K562 (cell line): ENCODE measurements around the gene MTFMT. TPM values are rescaled to one million over a fixed set of nuclear protein-coding genes. Genes with fewer than 3 reads are reported as not detected.

Experiments
- BCL6 ChIP-seq: fragments of 250-450 bp; sonication (Bioruptor Pico); IDR thresholded peaks from 2 replicates; pipeline ENCODE4 v1.4.0; 2020
- BCOR ChIP-seq: fragments of 450-650 bp; IDR thresholded peaks from 2 replicates; pipeline ENCODE4 v1.6.1; 2016
- BRD9 ChIP-seq: fragments of 450-650 bp; IDR thresholded peaks from 2 replicates; pipeline ENCODE4 v1.6.1; 2018; ENCODE audit warnings: low read depth; ENCODE audit not compliant: partially characterized antibody
- CBFA2T2 ChIP-seq: fragments of 450-650 bp; conservative IDR thresholded peaks from 2 replicates; pipeline ENCODE4 v1.6.1; 2017; ENCODE audit warnings: mild to moderate bottlenecking
- FOXP1 ChIP-seq: sonication (generic); formaldehyde crosslinking; IDR thresholded peaks from 2 replicates; pipeline ENCODE4 v1.8.0; 2022; ENCODE audit warnings: mild to moderate bottlenecking, missing genetic modification reagents
- PHTF2 ChIP-seq: fragments of 250-450 bp; sonication (Bioruptor Pico); IDR thresholded peaks from 2 replicates; pipeline ENCODE4 v1.5.0; 2021; ENCODE audit warnings: mild to moderate bottlenecking
- RAD51 ChIP-seq: fragments of 450-650 bp; IDR thresholded peaks from 2 replicates; pipeline ENCODE4 v1.7.1; 2016; ENCODE audit warnings: low read depth, mild to moderate bottlenecking, borderline replicate concordance
- RNF2 ChIP-seq: sonication (generic); IDR thresholded peaks from 2 replicates; pipeline ENCODE4 v1.6.1; 2016
- ZNF77 ChIP-seq: fragments of 250-450 bp; sonication (Bioruptor Pico); IDR thresholded peaks from 2 replicates; pipeline ENCODE4 v1.5.0; 2020
- polyA plus RNA-seq, 8 experiments: library from polyadenylated mRNA; depleted of rRNA in 4 of 8; stranded (reverse) in 5 of 8; unstranded in 3 of 8; fragments of >200 nt; fragmentation: Nextera tagmentation in 2 of 8; fragmentation: Illumina TruSeq in 1 of 8; extraction: Ambion mirVana in 2 of 8; extraction: Trizol in 1 of 8; gene quantifications; 2 replicates each; pipeline versions ENCODE4 v1.2.1 to v1.2.3, GENCODE V29; 2011 to 2014; ENCODE audit warnings: inconsistent platforms in 1 of 8, missing spikeins in 1 of 8
- total RNA-seq, 7 experiments: library from RNA; depleted of rRNA in 6 of 7; stranded (reverse); fragments of >200 nt in 6 of 7; fragmentation: Illumina TruSeq in 2 of 7; extraction: Trizol in 2 of 7; gene quantifications; 2 replicates each; pipeline versions ENCODE4 v1.2.1 to v1.2.3, GENCODE V29; 2011 to 2021; ENCODE audit warnings: low replicate concordance in 1 of 7
- TF ChIP-seq, protein P1 (sequence below): fragments of 250-450 bp; sonication (Bioruptor Pico); IDR thresholded peaks from 2 replicates; pipeline ENCODE4 v1.6.1; 2021; ENCODE audit warnings: mild to moderate bottlenecking
- TF ChIP-seq, protein P2 (sequence below): fragments of 450-650 bp; IDR thresholded peaks from 2 replicates; pipeline ENCODE4 v1.6.1; 2017; ENCODE audit warnings: mild to moderate bottlenecking, moderate library complexity
- TF ChIP-seq, protein P3 (sequence below), 2 experiments: fragments of 450-650 bp in 1 of 2; sonication (generic) in 1 of 2; formaldehyde crosslinking in 1 of 2; IDR thresholded peaks in 1 of 2; conservative IDR thresholded peaks in 1 of 2; 2 replicates each; pipeline versions ENCODE4 v1.6.1 to v1.8.1; 2016 to 2023; ENCODE audit warnings: mild to moderate bottlenecking in 2 of 2, moderate library complexity in 2 of 2, inconsistent platforms in 1 of 2, missing genetic modification reagents in 1 of 2
- TF ChIP-seq, protein P4 (sequence below): fragments of 250-450 bp; sonication (Bioruptor Pico); IDR thresholded peaks from 2 replicates; pipeline ENCODE4 v1.4.0; 2020; ENCODE audit warnings: borderline replicate concordance
- TF ChIP-seq, protein P5 (sequence below): fragments of 450-650 bp; IDR thresholded peaks from 2 replicates; pipeline ENCODE4 v1.6.1; 2017; ENCODE audit warnings: antibody characterized with exemption

MTFMT gene
- total and polyA plus RNA-seq, 9 of the 15 experiments (the other 6 are each of a cell fraction or from before 2014, with no cell fraction given): 1.4 to 31.1 (median 16.2) TPM

DNA sequence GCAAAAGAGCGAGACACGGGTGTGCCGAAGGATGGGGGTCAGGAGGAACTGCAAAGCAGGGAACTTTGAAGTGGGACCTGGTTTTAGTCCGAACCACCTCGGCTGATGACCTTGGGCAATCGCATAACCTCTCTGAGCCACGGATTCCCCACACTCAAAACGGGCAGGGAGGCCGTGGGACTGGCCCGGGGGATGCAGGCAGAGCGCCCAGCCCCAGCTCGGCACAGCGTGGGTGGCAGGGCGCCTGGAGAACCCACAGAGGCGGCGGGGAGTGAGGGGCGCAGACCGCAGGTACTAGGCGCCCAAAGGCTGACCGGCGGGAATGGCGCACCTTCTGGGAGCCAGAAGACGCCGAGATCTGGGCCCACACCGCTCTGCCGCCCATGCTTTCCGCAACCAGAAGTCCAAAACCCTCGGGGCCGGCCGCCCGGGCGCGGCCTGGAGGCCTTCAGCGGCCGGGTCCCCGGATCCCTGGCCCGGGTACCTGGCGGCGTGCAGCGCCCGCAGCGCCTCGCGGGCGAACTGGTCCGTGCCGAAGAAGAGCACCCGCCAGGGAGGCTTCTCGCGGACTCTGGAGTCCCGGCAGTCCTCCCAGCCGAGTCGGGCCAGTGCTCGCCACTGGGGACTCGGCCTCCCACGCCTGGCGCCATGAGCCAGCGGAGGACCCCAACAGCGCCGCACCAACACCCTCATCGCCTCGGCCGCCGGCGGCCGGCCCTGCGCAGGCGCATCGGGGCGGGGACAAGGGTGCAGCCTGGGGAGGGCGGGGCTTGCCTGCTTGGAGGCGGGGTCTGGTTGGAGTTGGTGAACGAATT lies at the start of gene MTFMT (continued):
- TF ChIP-seq, protein P1, sequence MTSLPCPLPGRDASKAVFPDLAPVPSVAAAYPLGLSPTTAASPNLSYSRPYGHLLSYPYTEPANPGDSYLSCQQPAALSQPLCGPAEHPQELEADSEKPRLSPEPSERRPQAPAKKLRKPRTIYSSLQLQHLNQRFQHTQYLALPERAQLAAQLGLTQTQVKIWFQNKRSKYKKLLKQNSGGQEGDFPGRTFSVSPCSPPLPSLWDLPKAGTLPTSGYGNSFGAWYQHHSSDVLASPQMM: no peak
- TF ChIP-seq, protein P2, sequence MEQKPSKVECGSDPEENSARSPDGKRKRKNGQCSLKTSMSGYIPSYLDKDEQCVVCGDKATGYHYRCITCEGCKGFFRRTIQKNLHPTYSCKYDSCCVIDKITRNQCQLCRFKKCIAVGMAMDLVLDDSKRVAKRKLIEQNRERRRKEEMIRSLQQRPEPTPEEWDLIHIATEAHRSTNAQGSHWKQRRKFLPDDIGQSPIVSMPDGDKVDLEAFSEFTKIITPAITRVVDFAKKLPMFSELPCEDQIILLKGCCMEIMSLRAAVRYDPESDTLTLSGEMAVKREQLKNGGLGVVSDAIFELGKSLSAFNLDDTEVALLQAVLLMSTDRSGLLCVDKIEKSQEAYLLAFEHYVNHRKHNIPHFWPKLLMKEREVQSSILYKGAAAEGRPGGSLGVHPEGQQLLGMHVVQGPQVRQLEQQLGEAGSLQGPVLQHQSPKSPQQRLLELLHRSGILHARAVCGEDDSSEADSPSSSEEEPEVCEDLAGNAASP: no peak
- TF ChIP-seq ZNF77 (CRISPR knock-in tag) (no peak), RAD51 (no peak), BCOR (peak; percentile 60), CBFA2T2 (no peak), RNF2 (no peak), BRD9 (no peak), FOXP1 (0 out of 2 replicates have a peak, but pooled peaks have one; percentile 54), PHTF2 (CRISPR knock-in tag) (no peak), BCL6 (no peak)
- TF ChIP-seq, protein P3, sequence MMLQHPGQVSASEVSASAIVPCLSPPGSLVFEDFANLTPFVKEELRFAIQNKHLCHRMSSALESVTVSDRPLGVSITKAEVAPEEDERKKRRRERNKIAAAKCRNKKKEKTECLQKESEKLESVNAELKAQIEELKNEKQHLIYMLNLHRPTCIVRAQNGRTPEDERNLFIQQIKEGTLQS (IDR thresholded peaks at IDR 0.05): no peak
- TF ChIP-seq, protein P3 (CRISPR knock-in tag; conservative IDR thresholded peaks at IDR 0.05): no peak
- TF ChIP-seq, protein P4, sequence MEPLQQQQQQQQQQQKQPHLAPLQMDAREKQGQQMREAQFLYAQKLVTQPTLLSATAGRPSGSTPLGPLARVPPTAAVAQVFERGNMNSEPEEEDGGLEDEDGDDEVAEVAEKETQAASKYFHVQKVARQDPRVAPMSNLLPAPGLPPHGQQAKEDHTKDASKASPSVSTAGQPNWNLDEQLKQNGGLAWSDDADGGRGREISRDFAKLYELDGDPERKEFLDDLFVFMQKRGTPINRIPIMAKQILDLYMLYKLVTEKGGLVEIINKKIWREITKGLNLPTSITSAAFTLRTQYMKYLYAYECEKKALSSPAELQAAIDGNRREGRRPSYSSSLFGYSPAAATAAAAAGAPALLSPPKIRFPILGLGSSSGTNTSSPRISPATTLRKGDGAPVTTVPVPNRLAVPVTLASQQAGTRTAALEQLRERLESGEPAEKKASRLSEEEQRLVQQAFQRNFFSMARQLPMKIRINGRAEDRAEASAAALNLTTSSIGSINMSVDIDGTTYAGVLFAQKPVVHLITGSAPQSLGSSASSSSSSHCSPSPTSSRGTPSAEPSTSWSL: no peak
- TF ChIP-seq, protein P5, sequence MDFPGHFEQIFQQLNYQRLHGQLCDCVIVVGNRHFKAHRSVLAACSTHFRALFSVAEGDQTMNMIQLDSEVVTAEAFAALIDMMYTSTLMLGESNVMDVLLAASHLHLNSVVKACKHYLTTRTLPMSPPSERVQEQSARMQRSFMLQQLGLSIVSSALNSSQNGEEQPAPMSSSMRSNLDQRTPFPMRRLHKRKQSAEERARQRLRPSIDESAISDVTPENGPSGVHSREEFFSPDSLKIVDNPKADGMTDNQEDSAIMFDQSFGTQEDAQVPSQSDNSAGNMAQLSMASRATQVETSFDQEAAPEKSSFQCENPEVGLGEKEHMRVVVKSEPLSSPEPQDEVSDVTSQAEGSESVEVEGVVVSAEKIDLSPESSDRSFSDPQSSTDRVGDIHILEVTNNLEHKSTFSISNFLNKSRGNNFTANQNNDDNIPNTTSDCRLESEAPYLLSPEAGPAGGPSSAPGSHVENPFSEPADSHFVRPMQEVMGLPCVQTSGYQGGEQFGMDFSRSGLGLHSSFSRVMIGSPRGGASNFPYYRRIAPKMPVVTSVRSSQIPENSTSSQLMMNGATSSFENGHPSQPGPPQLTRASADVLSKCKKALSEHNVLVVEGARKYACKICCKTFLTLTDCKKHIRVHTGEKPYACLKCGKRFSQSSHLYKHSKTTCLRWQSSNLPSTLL: no peak
